HepG2 (cell line): ENCODE data around the gene DMGDH. TPM values are rescaled to one million over a fixed set of nuclear protein-coding genes. Genes with fewer than 3 reads are reported as not detected.

Experiments used
- ARHGAP35 ChIP-seq: sonication (generic); formaldehyde crosslinking; IDR thresholded peaks from 2 replicates; pipeline ENCODE4 v1.9.0; 2022; ENCODE audit warnings: mild to moderate bottlenecking, inconsistent platforms, moderate library complexity, missing genetic modification reagents, borderline replicate concordance
- FOXO4 ChIP-seq: sonication (generic); formaldehyde crosslinking; conservative IDR thresholded peaks from 2 replicates; pipeline ENCODE4 v1.8.1; 2023; ENCODE audit warnings: missing genetic modification reagents
- GPBP1L1 ChIP-seq: sonication (generic); formaldehyde crosslinking; IDR thresholded peaks from 2 replicates; pipeline ENCODE4 v1.5.0; 2020; ENCODE audit warnings: mild to moderate bottlenecking, missing genetic modification reagents
- HNRNPL ChIP-seq: fragments of 200-400 bp; formaldehyde crosslinking; IDR thresholded peaks from 2 replicates; pipeline ENCODE4 v1.6.1; 2017; ENCODE audit warnings: mild to moderate bottlenecking, low read depth, low read length
- IRF2 ChIP-seq: IDR thresholded peaks from 2 replicates; pipeline ENCODE4 v1.6.1; 2018; ENCODE audit warnings: missing genetic modification reagents, missing compliant biosample characterization
- KLF13 ChIP-seq: sonication (generic); formaldehyde crosslinking; IDR thresholded peaks from 2 replicates; pipeline ENCODE4 v1.4.0; 2020; ENCODE audit warnings: mild to moderate bottlenecking, missing genetic modification reagents
- MATR3 ChIP-seq: sonication (generic); formaldehyde crosslinking; IDR thresholded peaks from 2 replicates; pipeline ENCODE4 v1.4.0; 2020; ENCODE audit warnings: missing genetic modification reagents
- NFE2L1 ChIP-seq: sonication (generic); formaldehyde crosslinking; IDR thresholded peaks from 2 replicates; pipeline ENCODE4 v1.4.0; 2020; ENCODE audit warnings: missing genetic modification reagents, mild to moderate bottlenecking, borderline replicate concordance
- PATZ1 ChIP-seq: sonication (generic); formaldehyde crosslinking; IDR thresholded peaks from 2 replicates; pipeline ENCODE4 v1.4.0; 2020; ENCODE audit warnings: missing genetic modification reagents
- RBFOX2 ChIP-seq: fragments of 200-400 bp; formaldehyde crosslinking; IDR thresholded peaks from 2 replicates; pipeline ENCODE4 v1.6.1; 2017; ENCODE audit warnings: low read depth, mild to moderate bottlenecking, low read length
- TEAD3 ChIP-seq: optimal IDR thresholded peaks from 2 replicates; pipeline ENCODE3; 2016; ENCODE audit warnings: borderline replicate concordance
- ZFY ChIP-seq: sonication (generic); formaldehyde crosslinking; IDR thresholded peaks from 2 replicates; pipeline ENCODE4 v1.4.0; 2020; ENCODE audit warnings: missing genetic modification reagents
- ZGPAT ChIP-seq: IDR thresholded peaks from 2 replicates; pipeline ENCODE4 v1.6.1; 2016; ENCODE audit warnings: mild to moderate bottlenecking
- ZNF232 ChIP-seq: sonication (generic); formaldehyde crosslinking; IDR thresholded peaks from 2 replicates; pipeline ENCODE4 v1.4.0; 2020; ENCODE audit warnings: missing genetic modification reagents, borderline replicate concordance
- ZNF235 ChIP-seq: sonication (generic); formaldehyde crosslinking; IDR thresholded peaks from 2 replicates; pipeline ENCODE4 v1.8.1; 2023; ENCODE audit warnings: mild to moderate bottlenecking, missing genetic modification reagents, borderline replicate concordance
- ZNF484 ChIP-seq: sonication (generic); formaldehyde crosslinking; IDR thresholded peaks from 2 replicates; pipeline ENCODE4 v1.5.1; 2020; ENCODE audit warnings: mild to moderate bottlenecking, low read depth, missing genetic modification reagents, borderline replicate concordance
- ZNF510 ChIP-seq: sonication (generic); formaldehyde crosslinking; IDR thresholded peaks from 2 replicates; pipeline ENCODE4 v1.4.0; 2020; ENCODE audit warnings: low read depth, mild to moderate bottlenecking, missing genetic modification reagents
- ZNF576 ChIP-seq: sonication (generic); formaldehyde crosslinking; IDR thresholded peaks from 2 replicates; pipeline ENCODE4 v1.4.0; 2020; ENCODE audit warnings: mild to moderate bottlenecking, missing genetic modification reagents
- ZNF770 ChIP-seq: sonication (generic); formaldehyde crosslinking; IDR thresholded peaks from 2 replicates; pipeline ENCODE4 v1.5.0; 2020; ENCODE audit warnings: mild to moderate bottlenecking, missing genetic modification reagents
- ZNF839 ChIP-seq: sonication (generic); formaldehyde crosslinking; IDR thresholded peaks from 2 replicates; pipeline ENCODE4 v1.4.0; 2020; ENCODE audit warnings: missing genetic modification reagents, mild to moderate bottlenecking, borderline replicate concordance
- polyA plus RNA-seq, 8 experiments: library from polyadenylated mRNA; depleted of rRNA in 3 of 8; stranded (reverse) in 7 of 8; unstranded in 1 of 8; fragments of >200 nt; fragmentation: Illumina TruSeq in 4 of 8; extraction: Trizol in 4 of 8; gene quantifications; 2 replicates each; pipeline versions ENCODE4 v1.2.1 to v1.2.3, GENCODE V29; 2011 to 2016; ENCODE audit warnings: low read depth in 4 of 8, missing spikeins in 1 of 8, mixed read lengths in 1 of 8; ENCODE audit not compliant: insufficient read depth in 1 of 8
- total RNA-seq, 5 experiments: library from RNA; depleted of rRNA; stranded (reverse); fragments of >200 nt; fragmentation: Illumina TruSeq; extraction: Trizol; gene quantifications; 2 replicates each; pipeline ENCODE4 v1.2.3, GENCODE V29; 2016; ENCODE audit warnings: low read depth in 1 of 5

DMGDH gene
- total and polyA plus RNA-seq, 2 of the 13 experiments (the other 11 are each of a cell fraction or from before 2014, with no cell fraction given): 3.6 to 7.9 TPM

- 0 out of 2 replicates have a peak, but pooled peaks have one; percentile 27 for TF ChIP-seq IRF2 (CRISPR knock-in tag)
- TF ChIP-seq TEAD3 (CRISPR knock-in tag): no peak
- no peak for TF ChIP-seq GPBP1L1
- TF ChIP-seq ZNF510: peak; percentile 73; the same call in 1 of the 2 replicates
- TF ChIP-seq FOXO4 (CRISPR knock-in tag): no peak
- peak; percentile 32 for TF ChIP-seq ZGPAT (CRISPR knock-in tag)
- no peak for TF ChIP-seq MATR3 (CRISPR knock-in tag)
- no peak for TF ChIP-seq ZNF235
- TF ChIP-seq ZNF232: no peak; the same call in 1 of the 2 replicates
- no peak for TF ChIP-seq NFE2L1 (CRISPR knock-in tag)
- TF ChIP-seq ZNF576 (CRISPR knock-in tag): no peak
- TF ChIP-seq ZNF484 (CRISPR knock-in tag): no peak
- TF ChIP-seq ZNF770 (CRISPR knock-in tag): peak; percentile 51
- TF ChIP-seq KLF13 (CRISPR knock-in tag): no peak
- no peak for TF ChIP-seq ZNF839 (CRISPR knock-in tag)
- TF ChIP-seq ZFY: peak; percentile 97
- TF ChIP-seq ARHGAP35: 0 out of 2 replicates have a peak, but pooled peaks have one; percentile 15
- TF ChIP-seq PATZ1 (CRISPR knock-in tag): peak; percentile 66; the same call in 1 of the 2 replicates
- TF ChIP-seq RBFOX2: peak; percentile 73
- TF ChIP-seq HNRNPL: 0 out of 2 replicates have a peak, but pooled peaks have one; percentile 12
Measured at GRCh38 chr5:79069488-79070349, at the start of gene DMGDH, which contains the start of gene BHMT2 (continued).
